H1 (cell line): ENCODE data around the gene STAC2. TPM values are rescaled to one million over a fixed set of nuclear protein-coding genes. Genes with fewer than 3 reads are reported as not detected.

Experiments used
- ASH2L ChIP-seq: fragments of 200-600, 300-600 bp; sonication (generic); IDR thresholded peaks from one replicate; pipeline ENCODE4 v1.7.1; 2017; ENCODE audit warnings: low read length
- BRCA1 ChIP-seq: IDR thresholded peaks from 2 replicates; pipeline ENCODE4 v1.6.1; 2012; ENCODE audit warnings: low read depth, low read length, improper control_type of control experiment
- EGR1 ChIP-seq: IDR thresholded peaks from 2 replicates; pipeline ENCODE4 v1.6.1; 2011; ENCODE audit warnings: low read depth, low read length, borderline replicate concordance
- GABPA ChIP-seq: IDR thresholded peaks from 2 replicates; pipeline ENCODE4 v1.6.1; 2011; ENCODE audit warnings: mild to moderate bottlenecking, low read length, moderate library complexity, borderline replicate concordance; ENCODE audit not compliant: insufficient read depth
- HDAC6 ChIP-seq: IDR thresholded peaks from one replicate; pipeline ENCODE4 v1.7.1; 2012; ENCODE audit warnings: low read depth, mild to moderate bottlenecking, inconsistent platforms, low read length, moderate library complexity
- JUND ChIP-seq: IDR thresholded peaks from 2 replicates; pipeline ENCODE4 v1.6.1; 2011; ENCODE audit warnings: mild to moderate bottlenecking, improper control_type of control experiment, low read length
- KDM1A ChIP-seq: fragments of 200-600, 300-600 bp; sonication (generic); IDR thresholded peaks from 2 replicates; pipeline ENCODE4 v1.7.1; 2016; ENCODE audit warnings: mild to moderate bottlenecking, low read length, borderline replicate concordance
- KDM4A ChIP-seq: IDR thresholded peaks from one replicate; pipeline ENCODE4 v1.7.1; 2012; ENCODE audit warnings: low read depth, mild to moderate bottlenecking, moderate library complexity, low read length, inconsistent platforms; ENCODE audit not compliant: severe bottlenecking
- MAFK ChIP-seq: IDR thresholded peaks from 2 replicates; pipeline ENCODE4 v1.6.1; 2012; ENCODE audit warnings: low read depth, mild to moderate bottlenecking, improper control_type of control experiment, low read length
- NRF1 ChIP-seq: IDR thresholded peaks from 2 replicates; pipeline ENCODE4 v1.6.1; 2011; ENCODE audit warnings: mild to moderate bottlenecking, low read depth, low read length, improper control_type of control experiment
- PHF8 ChIP-seq: fragments of 200-600 bp; sonication (generic); conservative IDR thresholded peaks from 2 replicates; pipeline ENCODE4 v1.7.1; 2012; ENCODE audit warnings: low read depth, mild to moderate bottlenecking, inconsistent platforms, low read length, moderate library complexity
- POLR2A ChIP-seq, 2 experiments: IDR thresholded peaks; 1 replicate in 1 of 2; 2 replicates in 1 of 2; pipeline ENCODE4 v1.6.1; 2011; ENCODE audit warnings: low read depth in 2 of 2, low read length in 2 of 2, mild to moderate bottlenecking in 2 of 2; ENCODE audit errors: control extremely low read depth in 1 of 2
- RBBP5 ChIP-seq: IDR thresholded peaks from 2 replicates; pipeline ENCODE4 v1.7.1; 2012; ENCODE audit warnings: low read depth, mild to moderate bottlenecking, inconsistent platforms, low read length, moderate library complexity, borderline replicate concordance
- RNF2 ChIP-seq: fragments of 200-900, 300-1000 bp; sonication (generic); IDR thresholded peaks from 2 replicates; pipeline ENCODE4 v1.7.1; 2016; ENCODE audit warnings: borderline replicate concordance, low read depth, mild to moderate bottlenecking, antibody characterized with exemption, low read length; ENCODE audit not compliant: poor library complexity, severe bottlenecking; ENCODE audit errors: missing control alignments
- SRF ChIP-seq: IDR thresholded peaks from 2 replicates; pipeline ENCODE4 v1.6.1; 2011; ENCODE audit warnings: mild to moderate bottlenecking, low read depth, low read length, moderate library complexity
- TBP ChIP-seq: IDR thresholded peaks from 2 replicates; pipeline ENCODE4 v1.6.1; 2011; ENCODE audit warnings: low read depth, low read length, improper control_type of control experiment
- YY1 ChIP-seq: IDR thresholded peaks from 2 replicates; pipeline ENCODE4 v1.6.1; 2011; ENCODE audit warnings: low read depth, mild to moderate bottlenecking, low read length
- ZNF274 ChIP-seq: IDR thresholded peaks from 2 replicates; pipeline ENCODE4 v1.7.0; 2012; ENCODE audit warnings: low read length, borderline replicate concordance; ENCODE audit errors: extremely low read depth
- polyA plus RNA-seq, 7 experiments: library from polyadenylated mRNA; depleted of rRNA in 3 of 7; stranded (reverse) in 5 of 7; unstranded in 2 of 7; fragments of >200 nt in 5 of 7; fragments of 200-250 nt in 2 of 7; gene quantifications; 1 replicate in 5 of 7; 2 replicates in 1 of 7; 4 replicates in 1 of 7; pipeline versions ENCODE4 v1.2.1 to v1.2.3, GENCODE V29; 2011 to 2013; ENCODE audit warnings: missing spikeins in 2 of 7, mixed read lengths in 2 of 7
- total RNA-seq: library from RNA; stranded (reverse); fragmentation: NEBNext Ultra II Directional; extraction: Animal tissue kit (Norgen Biotek cat#: 25700); gene quantifications from 2 replicates; pipeline ENCODE4 v1.2.1, GENCODE V29; 2021
- TF ChIP-seq, protein P1 (sequence below): IDR thresholded peaks from 2 replicates; pipeline ENCODE4 v1.6.1; 2012; ENCODE audit warnings: low read length, inconsistent platforms
- TF ChIP-seq, protein P2 (sequence below): IDR thresholded peaks from 2 replicates; pipeline ENCODE4 v1.6.1; 2011; ENCODE audit warnings: low read depth, mild to moderate bottlenecking, low read length; ENCODE audit not compliant: insufficient read depth
- TF ChIP-seq, protein P3 (sequence below): IDR thresholded peaks from 2 replicates; pipeline ENCODE4 v1.6.1; 2012; ENCODE audit warnings: inconsistent platforms

The STAC2 gene
- total and polyA plus RNA-seq, 2 of the 8 experiments (the other 6 are each of a cell fraction or from before 2014, with no cell fraction given), result 1.5 to 6.0 TPM

DNA sequence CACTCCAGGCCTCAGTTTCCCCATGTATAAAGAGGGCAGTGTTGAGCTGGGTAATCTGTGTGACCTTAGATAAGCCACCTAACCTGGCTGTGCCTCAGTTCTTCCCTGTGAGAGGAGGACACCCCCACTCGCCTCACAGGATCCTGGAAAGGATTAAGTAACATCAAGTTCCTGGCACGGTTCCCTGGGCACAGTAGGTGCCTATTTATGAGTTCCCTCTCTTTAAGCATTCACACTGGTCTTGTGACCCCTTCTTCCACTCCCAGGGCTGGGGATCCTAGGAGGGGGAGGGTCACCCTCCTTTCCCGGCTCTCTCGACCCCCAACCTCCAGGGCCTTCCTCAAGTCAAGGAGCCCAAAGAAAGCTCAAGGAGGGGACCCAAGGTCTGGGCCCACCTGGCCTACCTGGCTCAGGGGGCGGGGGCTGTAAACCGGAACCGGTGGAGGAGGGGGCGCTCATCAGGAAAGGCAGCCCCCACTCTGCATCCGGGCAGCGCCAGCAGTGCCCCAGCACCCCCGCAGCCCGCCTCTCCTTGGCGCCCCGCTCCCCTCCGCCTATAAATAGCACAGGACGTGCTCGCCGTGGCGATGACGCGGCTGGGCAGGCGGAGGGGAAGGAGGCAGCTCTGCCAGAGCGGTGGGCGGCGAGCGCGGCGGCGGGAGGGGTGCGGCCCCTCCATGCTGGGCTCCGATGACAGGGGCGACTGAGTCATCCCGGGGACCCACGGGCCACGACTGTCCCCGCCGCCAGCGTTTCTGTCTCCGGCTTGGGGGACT lies 16.2 kb downstream of the STAC2 start (continued):
- TF ChIP-seq JUND (no peak; the same call in 1 of the 2 replicates), PHF8 (no peak; the same call in 1 of the 2 replicates), BRCA1 (no peak), GABPA (0 out of 2 replicates have a peak, but pooled peaks have one; percentile 37), RBBP5 (0 out of 2 replicates have a peak, but pooled peaks have one; percentile 58), RNF2 (no peak), YY1 (no peak), TBP (peak; percentile 66), SRF (no peak), HDAC6 (no peak), MAFK (no peak), KDM4A (peak; percentile 56), ZNF274 (no peak), EGR1 (no peak), NRF1 (no peak), ASH2L (peak; percentile 29), KDM1A (0 out of 2 replicates have a peak, but pooled peaks have one; percentile 45), POLR2A (IDR thresholded peaks at IDR 0.05; ENCODE audit: control extremely low read depth in 1 of 2, low read depth in 2 of 2, low read length in 2 of 2) (0 out of 3 replicates have a peak, but pooled peaks of 1 of the 2 experiments have one; percentile 50)
- TF ChIP-seq, protein P1, sequence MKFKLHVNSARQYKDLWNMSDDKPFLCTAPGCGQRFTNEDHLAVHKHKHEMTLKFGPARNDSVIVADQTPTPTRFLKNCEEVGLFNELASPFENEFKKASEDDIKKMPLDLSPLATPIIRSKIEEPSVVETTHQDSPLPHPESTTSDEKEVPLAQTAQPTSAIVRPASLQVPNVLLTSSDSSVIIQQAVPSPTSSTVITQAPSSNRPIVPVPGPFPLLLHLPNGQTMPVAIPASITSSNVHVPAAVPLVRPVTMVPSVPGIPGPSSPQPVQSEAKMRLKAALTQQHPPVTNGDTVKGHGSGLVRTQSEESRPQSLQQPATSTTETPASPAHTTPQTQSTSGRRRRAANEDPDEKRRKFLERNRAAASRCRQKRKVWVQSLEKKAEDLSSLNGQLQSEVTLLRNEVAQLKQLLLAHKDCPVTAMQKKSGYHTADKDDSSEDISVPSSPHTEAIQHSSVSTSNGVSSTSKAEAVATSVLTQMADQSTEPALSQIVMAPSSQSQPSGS, result no peak
- TF ChIP-seq, protein P2, sequence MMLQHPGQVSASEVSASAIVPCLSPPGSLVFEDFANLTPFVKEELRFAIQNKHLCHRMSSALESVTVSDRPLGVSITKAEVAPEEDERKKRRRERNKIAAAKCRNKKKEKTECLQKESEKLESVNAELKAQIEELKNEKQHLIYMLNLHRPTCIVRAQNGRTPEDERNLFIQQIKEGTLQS, result no peak
- TF ChIP-seq, protein P3, sequence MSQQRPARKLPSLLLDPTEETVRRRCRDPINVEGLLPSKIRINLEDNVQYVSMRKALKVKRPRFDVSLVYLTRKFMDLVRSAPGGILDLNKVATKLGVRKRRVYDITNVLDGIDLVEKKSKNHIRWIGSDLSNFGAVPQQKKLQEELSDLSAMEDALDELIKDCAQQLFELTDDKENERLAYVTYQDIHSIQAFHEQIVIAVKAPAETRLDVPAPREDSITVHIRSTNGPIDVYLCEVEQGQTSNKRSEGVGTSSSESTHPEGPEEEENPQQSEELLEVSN, result no peak
